ENCODE results near the gene SEZ6L.

DNA sequence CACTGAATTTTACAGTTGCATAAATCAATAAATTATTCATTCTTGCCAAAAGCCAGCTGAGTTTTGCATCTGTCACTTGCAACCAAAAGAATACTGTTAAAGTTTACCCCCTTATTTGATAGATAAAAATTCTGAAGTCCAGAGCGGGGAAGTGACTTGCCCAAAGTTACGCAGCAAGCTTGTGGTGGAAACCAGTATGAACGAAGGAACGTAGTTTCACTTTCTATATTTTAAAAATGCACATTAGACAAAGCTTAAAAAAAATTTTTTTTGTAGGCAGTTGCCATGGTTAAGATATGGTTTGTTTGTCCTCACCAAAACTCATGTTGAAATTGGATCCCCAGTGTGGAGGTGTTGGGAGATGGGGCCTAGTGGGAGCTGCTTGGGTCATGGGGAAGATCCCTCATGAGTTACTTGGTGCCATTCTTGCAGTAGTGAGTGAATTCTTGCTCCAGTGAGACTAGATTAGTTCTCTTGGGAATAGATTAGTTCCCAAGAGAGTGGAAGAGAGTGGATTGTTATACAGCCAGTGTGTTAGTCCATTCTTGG is 46.3 kb upstream of the SEZ6L start:
- no peak for TF ChIP-seq POLR2AphosphoS5 (IDR thresholded peaks at IDR 0.05; ENCODE audit: low read length)
- TF ChIP-seq ASH2L (IDR thresholded peaks at IDR 0.05; ENCODE audit: borderline replicate concordance, low read depth): no peak
- no peak for TF ChIP-seq IRF4 (IDR thresholded peaks at IDR 0.05; ENCODE audit: low read depth, low read length)
